ENCODE measurements around the gene SH3RF1. TPM values are rescaled to one million over a fixed set of nuclear protein-coding genes. Genes with fewer than 3 reads are reported as not detected.

Gene SH3RF1
- total RNA-seq, 3 donors from 2014 or later, result 20.2 to 37.0 (median 27.9) TPM

- no peaks in the 10 kb centered on the region for H3K4me1 ChIP-seq
Observed at GRCh38 chr4:169116270-169116901, 154.4 kb downstream of the SH3RF1 start.

GRCh38 chr4:169115897-169116254 is 154.9 kb downstream of the SH3RF1 start:
- Histone ChIP-seq H3K27me3 (no peaks in the 10 kb centered on the region), H3K36me3 (no peaks in the 10 kb centered on the region), H3K4me1 (no peaks in the 10 kb centered on the region), H3K27ac (peak overlapping the region; percentile 19 to 71), H3K4me3 (no peak overlapping the region), H3K9me3 (no peaks in the 10 kb centered on the region)
- TF ChIP-seq POLR2A (IDR thresholded peaks at IDR 0.05) (no peak), POLR2AphosphoS5 (IDR thresholded peaks at IDR 0.05) (no peak), CTCF (IDR thresholded peaks at IDR 0.05) (no peak)
- intact Hi-C loops (cut with DNase I; ENCODE audit: low total_unique reads), result no loop called here
- DNase-seq (ENCODE audit: low spot score in 2 of 2), result no peak

More at GRCh38 chr4:169116270-169116901, 154.4 kb downstream of the SH3RF1 start:
- Histone ChIP-seq H3K27me3 (no peaks in the 10 kb centered on the region), H3K27ac (peak overlapping the region; percentile 19 to 71), H3K9me3 (no peaks in the 10 kb centered on the region), H3K4me3 (no peak overlapping the region), H3K36me3 (peaks cover 2% of the 10 kb centered on the region)
- intact Hi-C loops (cut with DNase I; ENCODE audit: low total_unique reads), result no loop called here
- no peak for TF ChIP-seq CTCF (IDR thresholded peaks at IDR 0.05)
- TF ChIP-seq POLR2A (IDR thresholded peaks at IDR 0.05), result no peak
- no peak for TF ChIP-seq POLR2AphosphoS5 (IDR thresholded peaks at IDR 0.05)
- no peak for DNase-seq (ENCODE audit: low spot score in 2 of 2)

DNA sequence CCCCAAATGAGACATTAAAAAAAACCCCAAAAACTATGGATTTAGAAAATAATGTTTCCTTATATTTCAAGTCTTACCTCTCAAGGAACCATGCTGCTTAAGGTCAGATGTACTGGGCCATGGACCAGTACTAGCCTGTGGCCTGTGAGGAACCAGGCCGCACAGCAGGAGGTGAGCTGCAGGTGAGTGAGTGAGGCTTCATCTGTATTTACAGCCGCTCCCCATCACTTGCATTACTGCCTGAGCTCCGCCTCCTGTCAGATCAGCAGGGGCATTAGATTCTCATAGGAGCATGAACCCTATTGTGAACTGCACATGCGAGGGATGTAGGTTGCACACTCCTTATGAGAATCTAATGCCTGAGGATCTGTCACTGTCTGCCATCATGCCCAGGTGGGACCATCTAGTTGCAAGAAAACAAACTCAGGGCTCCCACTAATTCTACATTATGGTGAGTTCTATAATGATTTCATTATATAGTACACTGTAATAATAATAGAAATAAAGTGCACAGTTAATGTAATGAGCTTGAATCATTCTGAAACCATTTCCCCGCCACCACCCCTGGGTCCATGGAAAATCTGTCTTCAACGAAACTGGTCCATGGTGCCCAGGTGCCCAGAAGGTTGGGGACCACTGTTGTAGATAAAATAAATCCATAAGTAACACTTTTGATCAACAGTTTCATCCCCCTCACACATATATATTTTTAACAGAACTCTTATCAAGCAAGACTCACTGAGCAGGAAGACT is 155.4 kb downstream of the SH3RF1 start:
- Histone ChIP-seq H3K4me1 (no peaks in the 10 kb centered on the region), H3K27ac (no peak overlapping the region), H3K9me3 (no peaks in the 10 kb centered on the region), H3K4me3 (no peak overlapping the region), H3K27me3 (no peaks in the 10 kb centered on the region), H3K36me3 (no peaks in the 10 kb centered on the region)
- DNase-seq (ENCODE audit: low spot score in 2 of 2), result no peak
- no peak for TF ChIP-seq POLR2AphosphoS5 (IDR thresholded peaks at IDR 0.05)
- TF ChIP-seq POLR2A (IDR thresholded peaks at IDR 0.05), result no peak
- TF ChIP-seq CTCF (IDR thresholded peaks at IDR 0.05), result no peak
- intact Hi-C loops (cut with DNase I; ENCODE audit: low total_unique reads), result no loop called here

- no peaks in the 10 kb centered on the region for H3K36me3 ChIP-seq
Observed at GRCh38 chr4:169114341-169114974, 156.3 kb downstream of the SH3RF1 start.

More at GRCh38 chr4:169114341-169114974, 156.3 kb downstream of the SH3RF1 start:
- TF ChIP-seq POLR2AphosphoS5 (IDR thresholded peaks at IDR 0.05), result no peak
- no peak for TF ChIP-seq POLR2A (IDR thresholded peaks at IDR 0.05)
- TF ChIP-seq CTCF (IDR thresholded peaks at IDR 0.05), result no peak
- Histone ChIP-seq H3K4me1 (no peaks in the 10 kb centered on the region), H3K27me3 (no peaks in the 10 kb centered on the region), H3K4me3 (no peak overlapping the region), H3K9me3 (no peaks in the 10 kb centered on the region), H3K27ac (no peak overlapping the region)
- intact Hi-C loops (cut with DNase I; ENCODE audit: low total_unique reads), result no loop called here
- no peak for DNase-seq (ENCODE audit: low spot score in 2 of 2)
